GM19351 (cell line): ENCODE data around the gene MPP2.
"Not testable (repeated sequence)": the region's sequence is repeated elsewhere in the genome, so short reads cannot be mapped to it uniquely, and the experiment has no call there.

Source experiments
- ATAC-seq: cut with Tn5 transposase; IDR thresholded peaks from one replicate; pipeline ENCODE4 v1.9.1; 2021; ENCODE audit warnings: mild to moderate bottlenecking, moderate library complexity; ENCODE audit not compliant: unreplicated experiment

The MPP2 gene

DNA sequence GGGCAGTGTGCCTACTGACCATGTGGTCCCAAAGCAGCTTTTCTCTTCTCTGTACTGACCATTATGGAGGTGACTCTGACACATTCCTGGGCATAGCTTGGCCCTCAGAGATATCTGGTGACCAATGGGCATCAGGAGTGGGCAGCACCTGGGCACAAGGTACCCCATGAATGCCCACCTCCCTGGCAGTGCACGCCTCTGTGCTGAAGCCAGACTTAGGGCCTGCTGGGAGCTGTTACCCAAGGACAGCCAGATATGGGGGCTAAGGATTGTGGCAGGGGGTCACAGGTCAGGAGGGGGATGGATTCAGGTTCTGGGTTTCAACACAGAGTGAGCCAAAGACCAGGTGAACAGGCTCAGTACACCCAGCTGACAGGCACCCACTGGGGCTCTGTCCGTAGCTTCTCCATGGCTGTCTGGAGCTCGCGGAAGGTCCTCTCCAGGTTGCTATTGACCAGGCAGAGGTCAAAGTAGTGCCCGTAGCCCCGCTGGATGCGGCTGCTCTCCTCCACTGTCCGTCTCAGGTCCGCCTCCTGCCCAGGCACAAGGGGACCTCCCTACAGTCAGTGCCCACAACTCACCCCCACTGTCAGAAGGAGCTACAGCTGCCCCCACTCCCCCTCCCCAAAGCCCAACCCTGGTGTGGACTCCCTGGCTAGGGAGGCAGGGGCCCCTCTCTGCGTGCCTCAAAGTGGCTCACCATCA, 29.7 kb downstream of the MPP2 start:
- no peak for ATAC-seq

DNA sequence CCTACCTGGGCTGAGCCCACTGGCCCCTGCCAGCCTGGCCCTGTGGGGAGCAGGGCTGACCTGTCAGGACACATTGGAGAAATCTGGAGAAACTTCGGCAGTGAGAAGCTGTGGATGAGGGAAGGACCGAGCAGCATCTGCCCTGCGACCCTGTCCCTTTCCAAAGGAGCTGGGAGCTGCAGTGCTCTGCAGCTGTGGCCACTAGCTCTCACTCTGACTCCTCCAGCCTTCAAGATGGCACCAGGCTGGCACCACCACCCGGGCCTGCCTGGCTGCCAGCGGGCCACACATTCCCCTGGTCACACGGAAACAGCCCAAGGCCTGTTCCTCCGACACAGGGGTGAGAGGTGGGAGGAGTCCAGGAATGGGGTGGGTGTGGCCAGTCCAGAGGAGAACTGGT, 30.3 kb downstream of the MPP2 start:
- ATAC-seq, result no peak

DNA sequence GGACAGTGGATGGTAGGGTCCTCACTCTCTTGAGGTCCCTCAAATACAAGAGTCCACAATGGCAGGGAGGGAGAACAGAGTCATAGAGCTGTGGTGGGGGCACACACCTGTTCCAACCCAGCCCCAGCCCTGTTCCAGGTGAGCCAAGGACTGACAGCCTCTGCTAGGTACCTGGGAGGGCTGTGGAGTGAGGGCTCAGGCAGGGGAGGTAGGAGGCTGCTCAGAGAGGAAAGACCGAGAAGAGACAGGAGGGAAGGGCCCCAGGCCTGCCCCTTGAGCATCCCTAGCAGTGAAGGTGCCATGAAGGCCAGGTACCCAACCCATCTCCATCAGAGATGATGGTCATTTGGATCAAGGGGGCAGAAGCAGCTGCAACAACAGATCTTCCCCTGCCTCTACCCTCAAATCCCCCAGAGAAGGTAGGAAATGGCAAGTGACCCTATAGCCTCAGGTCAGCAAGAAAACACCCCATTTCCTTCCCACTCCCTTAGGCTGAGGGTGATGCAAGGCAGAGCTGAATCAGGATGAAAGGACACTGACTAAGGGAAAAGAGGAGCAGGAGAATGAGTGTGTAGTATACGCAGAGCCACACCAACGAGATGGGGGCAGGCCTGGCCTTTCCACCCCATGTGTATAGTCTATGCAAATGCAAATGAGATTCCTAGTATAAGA, 31.7 kb downstream of the MPP2 start:
- ATAC-seq, result no peak

DNA sequence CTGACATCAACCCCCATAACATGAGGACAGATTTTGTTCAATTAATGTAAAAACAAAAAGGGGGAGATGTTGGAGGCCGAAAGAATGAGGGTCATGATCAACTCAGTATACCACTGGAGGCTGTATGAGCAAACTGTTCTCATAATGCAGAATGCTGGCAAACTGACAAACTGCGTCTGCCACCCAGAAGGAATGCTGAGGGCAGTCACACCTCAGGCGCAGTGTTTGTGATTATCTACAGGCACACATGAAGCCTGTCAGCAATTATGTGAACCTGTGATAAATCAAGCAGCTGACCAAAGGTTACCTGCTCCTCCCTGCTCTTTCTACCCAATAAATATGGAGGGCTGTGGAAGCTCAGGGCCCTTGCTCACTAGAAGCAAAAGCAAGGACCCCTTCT, 33.0 kb downstream of the MPP2 start:
- ATAC-seq, result no peak

DNA sequence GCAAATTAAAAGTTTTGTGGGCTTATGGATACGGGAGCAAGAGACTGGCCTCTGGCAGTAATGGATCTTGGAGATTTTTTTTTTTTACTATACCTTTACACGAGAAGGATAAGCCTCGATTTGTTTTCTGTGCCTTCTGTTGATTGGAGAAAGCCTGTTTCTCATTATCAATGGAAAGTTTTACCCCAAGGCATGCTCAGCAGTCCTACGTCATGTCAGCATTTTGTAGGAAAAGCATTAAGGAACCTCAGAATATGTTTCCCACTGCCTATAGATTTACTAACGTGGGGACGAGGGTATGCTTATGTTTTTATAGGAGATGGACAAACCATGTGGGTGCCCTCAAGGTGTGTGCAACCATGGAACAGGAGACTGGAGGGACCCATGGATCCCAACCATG, 33.5 kb downstream of the MPP2 start:
- ATAC-seq, result no peak

DNA sequence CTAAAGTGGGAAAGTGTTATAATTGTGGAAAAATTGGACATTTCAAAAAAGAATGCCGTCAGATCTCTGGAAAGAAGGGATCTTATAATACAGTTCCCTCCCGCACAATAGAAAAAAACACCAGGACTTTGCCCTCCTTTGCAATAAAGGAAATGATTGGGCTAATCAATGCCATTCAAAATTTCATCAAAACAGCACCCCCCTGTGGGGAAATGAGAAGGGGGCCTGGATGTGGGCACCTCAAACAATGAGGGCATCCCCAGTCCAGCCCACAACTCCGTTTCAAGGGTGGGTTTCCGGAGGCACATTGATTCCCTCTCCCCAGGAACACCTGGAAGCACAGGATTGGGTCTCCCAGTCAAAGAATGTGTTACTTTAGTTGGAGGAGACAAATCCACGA, 34.2 kb downstream of the MPP2 start:
- ATAC-seq, result no peak

DNA sequence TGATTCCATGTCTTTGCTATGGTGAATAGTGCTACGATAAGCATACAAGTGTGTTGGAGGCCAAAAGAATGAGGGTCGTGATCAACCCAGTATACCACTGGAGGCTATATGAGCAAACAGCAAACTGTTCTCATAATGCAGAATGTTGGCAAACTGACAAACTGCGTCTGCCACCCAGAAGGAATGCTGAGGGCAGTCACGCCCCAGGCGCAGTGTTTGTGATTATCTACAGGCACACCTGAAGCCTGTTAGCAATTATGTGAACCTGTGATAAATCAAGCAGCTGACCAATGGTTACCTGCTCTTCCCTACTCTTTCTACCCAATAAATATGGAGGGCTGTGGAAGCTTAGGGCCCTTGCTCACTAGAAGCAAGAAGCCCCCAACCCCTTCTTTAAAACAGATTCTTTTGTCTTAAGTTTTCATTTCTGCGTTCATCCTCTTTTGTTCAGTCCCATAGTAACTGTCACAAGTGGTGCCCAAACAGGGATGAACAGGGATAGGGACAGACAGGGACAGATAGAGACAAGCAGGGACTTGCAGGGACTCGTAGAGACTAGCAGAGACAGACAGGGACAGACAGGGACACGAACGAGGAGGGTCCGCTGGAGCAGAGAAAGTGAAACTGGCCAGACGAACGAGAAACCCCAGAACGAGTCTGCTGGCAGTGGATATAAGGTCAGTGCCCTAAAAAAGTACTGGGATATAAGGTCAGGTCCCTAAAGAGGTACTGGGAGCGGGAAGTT, 35.2 kb downstream of the MPP2 start:
- ATAC-seq, result no peak

DNA sequence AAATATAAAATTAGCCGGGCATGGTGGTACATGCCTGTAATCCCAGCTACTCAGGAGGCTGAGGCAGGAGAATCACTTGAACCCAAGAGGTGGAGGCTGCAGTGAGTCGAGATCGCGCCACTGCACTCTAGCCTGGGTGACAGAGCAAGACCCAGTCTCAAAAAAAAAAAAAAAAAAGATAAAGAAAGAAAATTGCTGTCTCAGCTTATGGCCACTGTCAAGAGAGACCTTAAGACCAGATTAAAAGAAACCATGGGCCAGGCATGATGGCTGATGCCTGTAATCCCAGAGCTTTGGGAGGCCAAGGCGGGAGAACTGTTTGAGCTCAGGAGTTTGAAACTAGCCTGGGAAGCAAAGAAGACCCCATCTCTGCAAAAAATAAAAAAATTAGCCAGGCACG, 38.3 kb downstream of the MPP2 start:
- ATAC-seq, result not testable (repeated sequence)

DNA sequence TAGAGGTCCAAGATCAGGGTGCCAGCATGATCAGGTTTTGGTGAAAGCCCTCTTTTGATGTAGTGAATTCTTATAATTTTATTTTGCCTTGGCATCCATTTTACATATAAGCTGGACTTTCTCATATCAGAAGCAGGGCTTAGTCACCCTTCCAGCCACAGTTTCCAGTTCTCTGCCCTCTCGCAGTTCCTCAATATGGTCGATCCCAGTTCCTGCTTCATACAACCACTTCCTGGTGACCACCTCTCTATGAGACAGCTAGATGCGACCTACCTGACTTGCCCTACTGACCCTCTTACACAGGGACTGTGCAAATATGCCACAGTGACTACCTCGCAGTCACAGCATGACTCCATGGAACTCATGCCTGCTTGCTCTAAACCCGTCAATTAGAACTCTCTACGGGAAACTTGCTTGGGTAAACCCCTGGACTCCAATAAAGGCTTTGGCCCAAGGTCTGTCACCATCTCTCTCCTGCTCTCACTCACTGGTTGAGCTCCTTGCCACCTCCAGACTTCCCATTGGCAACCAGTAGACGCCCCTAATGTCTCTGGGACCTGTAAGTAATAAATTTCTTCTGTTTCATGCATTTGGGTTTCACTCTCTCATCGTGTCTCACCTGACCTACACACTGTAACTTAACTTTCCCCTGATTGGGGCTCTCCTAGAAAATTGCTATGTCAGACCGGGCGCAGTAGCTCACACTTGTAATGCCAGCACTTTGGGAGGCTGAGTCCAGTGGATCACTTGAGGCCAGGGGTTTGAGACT, 38.9 kb downstream of the MPP2 start:
- no peak for ATAC-seq

DNA sequence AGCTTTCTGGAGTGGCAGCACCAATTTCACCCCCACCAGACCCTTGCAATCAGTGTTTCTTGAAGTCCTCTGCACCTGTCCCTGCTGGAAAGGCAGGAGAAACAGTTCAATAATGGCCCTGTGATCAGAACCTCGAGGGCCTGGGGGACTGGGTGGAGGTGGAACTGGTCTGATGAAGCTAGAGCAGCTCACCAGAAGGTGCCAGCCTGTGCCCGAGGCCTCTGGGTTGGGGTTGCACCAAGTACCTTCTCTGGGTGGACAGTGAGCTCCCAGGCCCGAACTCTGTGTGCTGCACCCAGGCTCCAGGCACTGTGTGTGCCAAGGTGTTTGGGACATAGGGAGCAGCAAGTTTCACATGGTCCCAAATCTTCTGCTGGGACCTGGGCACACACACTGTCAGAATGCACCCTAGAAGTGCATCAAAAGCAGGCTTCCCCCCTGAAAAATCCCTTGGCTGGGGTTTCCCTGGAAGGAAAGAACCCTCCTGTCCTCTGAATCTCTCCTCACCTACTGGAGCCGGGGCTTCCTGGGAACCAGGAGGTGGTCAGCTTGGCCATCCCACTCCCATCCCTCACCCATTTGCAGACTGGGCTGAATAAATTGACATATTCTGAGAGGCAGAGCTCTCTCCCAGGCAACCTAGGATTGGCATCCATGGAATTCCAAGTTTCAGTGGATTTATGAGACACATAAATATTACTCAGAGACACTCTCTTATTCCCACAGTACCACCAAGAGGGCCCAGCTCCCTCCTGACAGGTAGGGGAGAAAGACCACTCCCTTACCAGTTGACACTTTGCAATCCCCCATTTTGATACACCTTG, 43.0 kb downstream of the MPP2 start:
- no peak for ATAC-seq

DNA sequence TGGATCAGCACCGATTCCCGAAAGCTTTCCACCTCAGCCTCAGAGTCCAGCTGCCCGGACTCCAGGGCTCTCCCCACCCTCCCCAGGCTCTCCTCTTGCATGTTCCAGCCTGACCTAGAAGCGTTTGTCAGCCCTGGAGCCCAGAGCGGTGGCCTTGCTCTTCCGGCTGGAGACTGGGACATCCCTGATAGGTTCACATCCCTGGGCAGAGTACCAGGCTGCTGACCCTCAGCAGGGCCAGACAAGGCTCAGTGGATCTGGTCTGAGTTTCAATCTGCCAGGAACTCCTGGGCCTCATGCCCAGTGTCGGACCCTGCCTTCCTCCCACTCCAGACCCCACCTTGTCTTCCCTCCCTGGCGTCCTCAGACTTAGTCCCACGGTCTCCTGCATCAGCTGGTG, 45.4 kb downstream of the MPP2 start:
- no peak for ATAC-seq

DNA sequence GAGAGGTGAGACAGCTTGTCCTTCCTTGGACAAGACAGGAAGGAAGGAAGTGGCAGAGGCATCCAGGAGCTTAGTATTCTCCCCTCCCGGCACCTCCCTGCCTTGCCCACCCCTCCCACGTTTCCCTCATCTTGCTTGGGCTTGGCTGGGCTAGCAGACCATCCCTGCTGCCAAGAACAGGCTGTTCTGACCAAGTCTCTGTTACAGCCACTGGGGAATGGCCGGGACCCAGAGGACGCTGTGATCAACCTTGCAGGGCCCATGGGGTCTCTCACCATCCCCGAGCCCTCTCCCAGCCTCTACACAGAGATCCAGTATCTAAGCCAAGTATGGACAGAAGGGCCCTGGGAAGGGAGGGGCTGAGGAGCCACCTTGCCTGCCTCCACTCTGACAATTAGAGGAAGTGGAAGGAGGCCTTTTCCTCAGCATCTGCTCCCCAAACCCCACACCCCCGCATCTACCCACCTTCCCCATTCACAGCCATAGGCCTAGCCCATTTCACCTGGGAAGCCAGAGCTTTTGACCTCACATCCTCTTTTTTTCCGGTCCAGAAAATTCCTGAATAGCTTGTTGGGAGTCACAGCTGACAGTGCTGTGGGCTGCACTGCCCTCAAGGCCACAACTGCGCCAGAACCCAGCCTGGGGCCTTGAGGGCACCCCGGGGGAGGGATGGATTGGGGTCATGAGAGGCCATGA, 46.3 kb downstream of the MPP2 start:
- ATAC-seq, result no peak

DNA sequence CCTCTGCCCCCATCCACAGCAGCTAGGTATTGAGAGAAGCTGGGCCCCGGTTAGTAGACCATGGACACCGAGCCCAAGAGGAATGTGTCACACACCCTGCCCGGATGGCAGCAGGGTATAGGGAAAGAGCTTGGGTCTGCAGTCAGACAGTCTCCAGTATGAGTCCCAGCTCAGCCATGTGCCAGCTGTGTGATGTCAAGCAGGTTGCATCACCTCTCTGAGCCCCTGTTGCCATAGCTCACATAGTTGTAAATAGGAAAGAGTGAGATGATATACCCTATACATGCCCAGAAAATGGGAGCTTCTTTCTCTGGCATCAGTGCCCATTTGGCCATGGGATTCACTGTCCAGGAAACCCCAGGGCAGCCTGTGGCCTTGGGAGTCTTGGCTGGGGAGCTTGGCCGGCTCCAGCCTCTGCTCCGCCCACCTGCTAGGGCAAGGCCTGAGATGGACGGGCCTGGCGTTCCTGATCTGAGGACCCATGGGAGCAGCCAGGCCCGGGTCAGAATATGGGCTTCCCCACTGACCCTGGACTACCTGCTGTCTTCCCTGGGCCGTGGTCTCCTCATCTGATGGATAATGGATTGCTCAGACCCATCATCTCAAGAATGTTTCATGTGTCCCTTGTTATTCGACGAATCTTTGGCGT, 47.1 kb downstream of the MPP2 start:
- ATAC-seq, result no peak

DNA sequence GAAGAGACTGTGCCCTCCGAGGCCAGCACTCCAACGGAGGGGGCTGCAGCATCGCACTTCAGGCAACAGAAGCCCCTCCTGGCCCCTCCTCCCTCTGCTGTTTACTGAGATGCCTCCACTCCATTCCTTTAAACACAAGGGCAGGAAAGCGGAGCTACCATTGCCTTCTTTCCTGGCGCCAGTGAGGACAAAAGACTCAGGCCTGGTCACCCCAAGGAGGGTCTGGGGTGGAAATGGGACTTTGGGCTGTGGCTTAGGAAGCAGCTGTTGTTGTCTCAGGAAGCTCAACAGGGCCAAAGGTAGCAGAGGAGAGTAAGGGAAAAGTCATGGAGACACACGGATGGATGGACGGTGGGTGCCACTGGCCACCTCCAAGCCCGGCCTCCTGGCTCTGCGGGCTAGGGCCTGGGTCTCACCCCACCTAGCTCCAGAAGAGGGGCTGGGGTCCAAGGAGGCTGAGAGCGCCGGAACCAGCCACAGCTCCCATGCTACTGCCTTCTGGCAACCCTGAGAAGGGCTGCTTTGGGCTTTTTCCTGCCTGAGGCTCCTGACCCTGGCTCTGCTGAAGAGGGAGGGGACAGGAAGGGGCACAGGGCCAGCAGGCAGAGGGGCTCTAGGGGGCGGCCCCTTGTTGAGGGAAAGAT, 49.3 kb downstream of the MPP2 start:
- ATAC-seq, result no peak

DNA sequence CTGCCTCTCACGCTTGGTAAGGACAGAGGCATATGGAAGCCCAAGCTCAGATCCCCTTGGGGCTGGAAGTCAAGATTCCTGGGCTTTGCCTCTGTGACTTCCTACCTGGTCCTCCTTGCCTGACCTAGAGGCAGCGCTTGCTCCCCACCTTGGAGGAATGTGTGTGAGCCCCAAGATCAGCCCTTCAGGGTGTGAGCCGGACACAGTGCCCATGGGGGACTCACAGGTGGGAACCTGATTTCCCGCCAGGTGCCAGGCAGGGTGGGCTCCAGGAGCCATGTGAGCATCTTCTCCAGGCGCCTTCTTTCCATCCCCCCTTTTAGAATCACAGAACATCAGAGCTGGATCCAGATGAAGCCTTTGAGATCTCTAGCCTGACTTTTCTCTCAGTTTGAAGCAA, 50.2 kb downstream of the MPP2 start:
- no peak for ATAC-seq

DNA sequence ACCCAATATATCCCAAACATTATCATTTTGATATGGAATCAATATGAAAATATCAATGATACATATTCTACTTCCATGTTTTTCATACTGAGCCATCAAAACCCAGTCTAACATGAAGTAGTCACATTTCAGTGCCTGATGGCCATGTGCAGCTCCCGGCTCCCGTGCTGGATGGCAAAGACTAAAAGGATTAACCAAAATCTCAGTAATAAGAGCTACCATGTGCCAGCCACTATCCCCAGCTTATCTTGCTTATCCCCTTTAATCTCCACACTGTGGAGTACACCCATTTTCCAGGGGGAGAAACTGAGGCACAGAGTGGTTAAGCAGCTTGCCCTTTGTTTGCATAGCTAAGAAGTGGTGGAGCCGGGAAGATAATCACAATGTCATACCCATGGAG, 51.2 kb downstream of the MPP2 start:
- ATAC-seq, result no peak

DNA sequence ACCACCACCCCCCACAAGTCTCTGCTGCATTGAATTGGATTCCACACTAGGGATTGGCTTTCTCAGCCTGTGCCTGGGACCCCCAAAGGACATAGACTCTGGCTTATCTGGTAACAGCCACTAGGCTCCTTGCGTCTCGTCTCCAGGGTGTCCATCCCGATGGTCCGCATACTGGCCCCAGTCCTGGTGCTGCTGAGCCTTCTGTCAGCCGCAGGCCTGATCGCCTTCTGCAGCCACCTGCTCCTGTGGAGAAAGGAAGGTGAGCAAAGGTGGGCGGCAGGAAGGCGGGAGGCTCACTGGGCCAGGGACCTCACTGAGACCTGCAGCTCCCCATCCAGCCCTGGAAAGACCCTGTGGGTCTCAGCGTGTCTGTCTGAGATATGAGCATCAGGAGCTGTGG, 52.3 kb downstream of the MPP2 start:
- no peak for ATAC-seq

DNA sequence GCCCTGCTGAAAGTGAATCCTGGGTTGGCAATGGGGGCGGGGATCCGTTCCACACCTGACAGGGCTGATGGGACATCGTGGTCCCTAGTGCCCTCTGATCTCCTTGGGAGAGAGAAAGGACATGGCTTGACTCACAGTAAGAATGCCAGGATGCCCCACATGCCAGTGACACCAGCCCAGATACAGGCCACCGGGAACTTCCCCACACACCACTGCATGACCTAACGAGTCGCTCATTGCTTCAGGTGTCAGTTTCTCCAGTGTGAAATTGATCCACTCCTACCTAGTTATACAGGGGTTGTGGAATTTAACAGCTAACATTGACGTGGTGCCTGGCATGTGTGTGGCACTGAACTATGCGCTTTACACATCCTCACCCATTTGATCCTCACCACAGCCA, 52.8 kb downstream of the MPP2 start:
- ATAC-seq, result no peak

DNA sequence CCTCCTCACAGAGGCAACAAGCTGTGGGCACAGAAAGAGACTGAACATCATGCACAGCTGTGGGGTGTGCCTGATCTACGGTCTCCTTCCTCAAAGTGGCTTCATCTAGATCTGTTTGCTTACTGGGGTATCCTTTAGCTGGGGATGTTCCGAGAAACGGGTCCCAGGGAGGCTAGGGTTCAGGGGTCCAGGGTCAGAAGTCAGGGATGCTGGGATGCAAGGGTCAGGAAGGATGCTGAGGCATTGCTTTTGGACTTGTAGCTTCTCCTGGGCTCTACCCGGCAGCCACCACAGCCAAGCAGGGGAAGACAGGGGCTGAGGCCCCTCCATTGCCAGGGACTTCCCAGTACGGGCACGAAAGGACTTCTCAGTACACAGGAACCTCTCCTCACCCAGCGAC, 53.8 kb downstream of the MPP2 start:
- ATAC-seq, result no peak
